Fibroblast of peridontal ligament (primary cell): ENCODE results near the gene TSEN2.
"Not testable (repeated sequence)": the region's sequence is repeated elsewhere in the genome, so short reads cannot be mapped to it uniquely, and the experiment has no call there.

Experiments used
- DNase-seq: peaks from one replicate; pipeline ENCODE4 v3.0.0-alpha.2; 2010; ENCODE audit errors: extremely low read depth

Gene TSEN2

DNA sequence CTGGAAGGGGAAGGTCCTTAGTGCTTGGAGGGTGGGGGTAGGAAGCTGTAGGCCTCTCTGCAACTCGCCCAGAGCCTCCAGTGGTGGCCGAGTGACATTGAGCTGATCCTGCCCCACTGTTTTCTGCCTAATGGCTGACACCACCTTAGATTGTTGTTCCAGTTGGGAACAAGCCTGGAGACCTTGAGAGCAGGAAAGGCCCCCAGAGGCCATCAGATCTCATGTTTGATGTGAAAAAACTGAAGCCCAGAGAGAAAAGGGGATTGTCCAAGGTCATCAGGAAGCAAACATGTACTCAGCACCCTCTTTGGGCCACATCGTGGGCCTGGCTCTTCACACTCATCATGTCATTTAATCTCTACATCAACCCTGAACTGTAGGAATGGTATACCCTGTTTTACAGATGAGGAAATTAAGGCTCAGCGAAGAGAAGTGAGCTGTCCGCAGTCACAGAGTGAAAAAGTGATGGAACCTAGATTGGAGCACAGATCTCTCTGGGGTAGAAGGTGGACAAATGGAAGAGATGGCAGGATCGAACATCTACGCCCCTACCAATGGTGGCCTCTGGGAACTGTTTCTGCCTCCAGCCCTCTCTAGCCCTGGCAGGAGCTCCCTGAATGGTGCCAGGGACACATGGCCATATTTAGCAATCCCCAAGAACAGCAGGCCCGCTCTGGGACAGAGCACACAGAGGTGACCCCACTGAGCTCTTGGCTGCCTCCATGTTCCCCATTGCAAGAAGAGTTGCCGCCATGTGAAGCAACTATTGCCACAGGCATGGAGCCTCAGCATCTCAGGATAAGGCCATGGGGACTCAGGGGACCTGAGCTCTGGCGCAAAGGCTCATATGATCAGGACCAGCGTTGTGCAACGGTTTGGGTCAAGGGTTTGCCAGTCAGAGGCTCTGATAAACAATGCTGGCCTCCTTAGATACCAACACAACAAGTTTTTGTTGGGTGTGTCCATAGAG is 31.6 kb upstream of the TSEN2 start:
- no peak for DNase-seq

DNA sequence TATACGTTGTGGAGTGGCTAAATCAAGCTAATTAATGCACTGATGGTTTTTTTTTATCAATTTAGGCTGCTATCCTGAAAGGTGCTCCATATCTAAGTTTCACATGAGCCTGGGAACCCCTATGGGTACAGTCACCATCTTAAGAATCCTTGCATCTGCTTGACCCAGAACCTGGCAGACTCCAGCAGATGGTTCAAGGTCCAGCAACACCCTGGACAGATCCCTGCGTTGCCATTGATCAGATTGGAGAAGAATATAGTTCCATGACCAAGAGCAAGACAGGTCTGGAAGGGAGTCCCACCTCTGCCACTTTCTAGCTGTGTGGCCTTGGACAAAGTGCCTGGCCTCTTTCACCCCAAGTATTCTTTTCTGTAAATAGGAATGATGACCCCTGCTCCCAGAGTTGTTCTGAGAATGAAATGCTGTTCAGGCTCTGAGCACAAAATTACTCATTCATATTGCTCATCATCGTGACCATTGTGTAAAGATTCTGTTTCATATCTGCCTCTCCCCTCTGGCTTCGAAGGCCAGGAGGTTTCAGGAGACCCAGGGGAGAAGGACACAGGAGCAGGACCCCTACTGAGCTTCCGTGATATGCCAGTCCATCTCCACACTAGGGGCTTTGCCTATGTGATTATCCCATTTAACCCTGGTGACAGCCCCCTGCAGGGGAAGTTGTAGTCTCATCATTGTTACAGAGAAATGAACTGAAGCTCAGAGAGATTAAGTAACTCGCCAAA is 30.0 kb upstream of the TSEN2 start:
- DNase-seq: peak; percentile 35

DNA sequence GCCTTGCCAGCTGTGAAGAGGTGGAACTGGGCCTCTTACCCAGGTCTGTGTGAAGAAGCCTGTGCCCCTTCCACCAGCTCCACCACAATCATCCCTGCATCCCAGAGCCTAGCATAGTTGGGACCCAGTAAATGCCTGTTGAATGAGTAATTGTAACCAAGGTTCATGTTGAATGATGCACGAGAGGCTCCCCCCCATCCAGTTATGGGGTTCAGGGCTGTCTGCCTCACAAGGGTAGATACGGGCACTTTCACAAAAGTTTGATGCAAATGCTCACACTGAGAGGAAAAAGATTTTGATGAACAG is 29.5 kb upstream of the TSEN2 start:
- no peak for DNase-seq

DNA sequence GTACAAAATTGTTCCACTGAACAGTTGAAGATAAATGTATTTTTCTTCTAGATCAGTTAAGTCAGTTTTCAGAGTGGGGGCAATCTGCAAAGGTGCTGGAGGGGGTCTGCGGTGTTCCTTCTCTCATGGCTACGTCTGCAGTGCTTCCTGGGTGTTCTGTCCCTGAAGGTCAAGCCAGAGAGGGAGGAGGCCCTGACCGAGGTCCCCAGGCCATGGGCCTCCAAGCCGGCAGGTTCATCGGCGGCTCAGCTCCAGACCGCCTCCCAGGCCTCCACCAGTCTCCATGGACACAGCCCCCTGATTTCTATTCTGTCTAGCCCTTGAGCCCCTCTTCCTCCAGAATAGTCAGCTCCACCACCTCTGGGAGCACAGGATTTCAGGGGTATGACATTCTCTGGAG is 28.5 kb upstream of the TSEN2 start:
- no peak for DNase-seq

DNA sequence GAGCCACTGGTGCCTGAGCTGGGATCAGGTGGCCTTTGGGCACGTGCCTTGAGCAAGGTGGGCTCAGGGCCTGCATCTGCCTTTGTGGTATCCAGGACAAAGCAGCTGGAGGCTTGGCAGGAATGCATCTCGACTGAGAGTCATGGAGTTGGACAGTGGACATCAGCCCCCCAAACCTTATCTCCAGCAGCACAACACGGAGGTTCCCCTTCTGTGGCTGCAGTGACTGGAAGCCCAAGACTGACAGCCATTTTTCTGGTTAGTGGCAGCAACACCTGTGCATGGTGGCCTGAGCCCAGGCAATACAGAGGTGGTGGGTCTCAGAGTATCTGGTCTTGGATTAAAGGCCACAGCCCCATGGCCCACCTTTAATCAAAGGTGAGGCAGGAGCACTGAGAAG is 27.8 kb upstream of the TSEN2 start:
- DNase-seq: no peak

DNA sequence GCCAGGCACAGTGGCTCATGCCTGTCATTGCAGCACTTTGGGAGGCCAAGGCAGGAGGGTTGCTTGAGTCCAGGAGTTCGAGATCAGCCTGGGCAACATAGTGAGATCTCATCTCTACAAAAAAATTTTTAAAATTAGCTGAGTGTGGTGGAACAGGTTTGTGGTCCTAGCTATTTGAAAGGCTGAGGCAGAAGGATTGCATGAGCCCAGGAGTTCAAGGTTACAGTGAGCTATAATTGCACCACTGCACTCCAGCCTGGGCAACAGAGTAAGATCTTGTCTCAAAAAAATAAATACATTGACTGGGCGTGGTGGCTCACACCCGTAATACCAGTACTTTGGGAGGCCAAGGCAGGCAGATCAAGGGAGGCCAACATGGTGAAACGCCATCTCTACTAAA is 26.9 kb upstream of the TSEN2 start:
- DNase-seq: not testable (repeated sequence)

DNA sequence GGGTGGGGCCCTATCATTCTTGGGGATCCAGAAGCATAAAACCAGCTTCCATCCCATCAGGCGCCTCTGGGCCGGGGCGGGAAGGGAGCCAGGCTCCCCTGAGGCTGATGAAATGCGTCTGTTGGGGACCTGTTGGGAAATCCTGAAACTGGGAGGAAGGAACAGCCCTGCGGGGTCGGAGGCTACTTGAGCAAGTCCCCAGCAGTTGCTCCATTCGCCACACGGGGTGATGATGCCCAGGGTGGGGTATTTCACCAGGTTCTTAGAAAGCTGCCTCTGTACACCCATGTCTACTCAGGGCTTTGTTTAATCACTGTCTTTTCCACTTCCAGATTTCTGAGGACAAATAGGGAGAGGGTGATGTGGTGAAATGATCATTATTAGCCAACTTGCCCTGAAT is 25.4 kb upstream of the TSEN2 start:
- DNase-seq: no peak

DNA sequence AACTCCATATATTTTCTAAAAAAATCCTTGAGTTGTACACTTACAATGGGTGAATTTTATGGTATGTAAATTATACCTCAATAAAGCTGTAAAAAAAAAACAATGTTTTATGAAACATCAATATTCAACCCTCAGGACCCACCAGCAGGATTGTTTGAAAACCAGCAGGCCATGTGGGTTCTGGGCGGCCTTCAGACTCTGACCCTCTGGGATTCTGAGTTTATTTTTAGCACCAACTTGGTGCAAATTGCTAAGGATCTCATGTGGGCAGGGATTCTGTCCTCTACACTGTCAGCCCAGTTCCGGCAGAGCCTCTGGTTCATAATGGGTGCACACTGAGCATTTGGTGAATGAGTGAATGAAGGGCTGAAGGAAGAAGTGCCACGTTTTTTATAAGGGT is 24.2 kb upstream of the TSEN2 start:
- no peak for DNase-seq

DNA sequence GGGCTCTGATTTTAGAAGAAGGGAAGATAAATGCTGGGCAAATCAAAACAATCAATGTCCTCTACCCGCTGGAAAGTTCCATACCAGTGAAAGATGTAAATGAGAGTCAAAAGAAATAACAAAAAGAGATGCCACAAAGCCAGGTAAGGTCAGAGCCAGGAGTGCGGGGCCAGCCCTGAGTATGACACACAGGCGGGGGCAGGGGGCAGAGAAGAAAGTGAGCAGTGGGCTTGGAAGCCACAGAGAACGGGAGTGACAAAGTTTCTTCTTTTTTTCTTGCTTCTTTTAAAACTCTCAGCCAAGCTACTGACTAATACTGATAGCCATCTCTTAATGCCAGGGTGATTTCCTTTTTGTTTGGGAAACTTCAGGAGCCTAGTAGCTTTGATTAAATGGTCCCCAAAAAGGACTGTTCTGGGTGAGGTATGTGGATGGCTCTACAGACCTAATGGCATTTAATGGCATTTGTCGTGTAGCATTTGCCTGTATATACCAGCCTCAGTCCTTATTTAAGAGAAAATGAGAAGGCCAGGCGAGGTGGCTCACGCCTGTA is 23.1 kb upstream of the TSEN2 start:
- DNase-seq: no peak

DNA sequence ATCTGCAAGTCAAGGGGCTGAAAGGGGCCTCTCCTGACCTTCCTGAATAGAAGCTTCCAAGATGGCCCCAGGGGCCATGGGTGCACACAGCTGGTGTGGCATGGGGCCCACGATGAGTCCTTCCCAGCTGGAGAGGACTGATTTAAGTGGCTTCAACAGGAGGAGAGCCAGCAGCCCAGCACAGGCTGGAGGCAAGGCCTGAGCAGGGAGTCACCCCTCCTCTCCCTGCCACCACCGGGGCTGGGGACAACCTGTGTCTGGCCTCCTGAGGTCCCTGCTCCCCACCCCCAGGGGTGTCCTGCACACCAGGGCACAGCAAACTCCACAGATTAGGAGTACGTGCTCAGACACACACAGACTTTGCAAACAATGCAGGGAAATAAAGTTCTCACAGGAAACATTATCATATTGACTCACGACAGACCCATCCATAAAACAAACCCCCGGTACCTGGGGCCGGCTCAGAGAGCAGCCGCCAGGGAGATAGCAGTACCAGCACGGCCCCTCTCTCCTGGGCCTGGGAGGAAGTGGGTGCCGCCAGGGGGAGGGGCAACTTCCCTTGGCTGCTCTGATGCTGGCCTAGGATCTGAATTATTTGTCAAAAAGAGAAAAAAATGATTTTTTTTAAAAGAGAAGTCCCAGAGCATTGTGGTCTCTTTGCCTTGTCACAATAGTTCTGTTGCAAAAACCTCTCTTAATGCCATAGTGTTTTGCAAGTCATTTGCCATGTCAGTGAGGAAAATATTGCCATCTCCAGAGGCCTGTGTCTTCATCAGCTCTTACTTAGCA is 21.9 kb upstream of the TSEN2 start:
- no peak for DNase-seq

DNA sequence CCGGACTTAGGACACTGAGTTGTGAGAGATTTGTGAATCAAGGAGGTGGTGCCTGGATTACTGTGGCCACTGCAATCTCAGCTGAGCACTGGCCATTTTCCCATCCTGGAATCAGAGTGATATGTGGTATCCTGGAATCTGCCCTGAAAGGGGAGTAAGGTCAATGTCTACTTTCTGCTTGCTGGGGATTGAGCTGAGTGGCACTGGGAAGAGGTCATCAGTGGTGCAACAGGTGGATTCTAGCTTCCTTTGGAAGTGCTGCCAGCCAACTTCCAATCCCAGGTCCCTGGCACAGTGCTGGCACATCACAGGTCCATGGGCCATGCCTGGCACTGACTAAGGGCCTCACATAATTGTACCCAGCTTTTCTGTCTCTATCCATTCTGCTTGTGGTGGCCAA is 20.6 kb upstream of the TSEN2 start:
- no peak for DNase-seq

DNA sequence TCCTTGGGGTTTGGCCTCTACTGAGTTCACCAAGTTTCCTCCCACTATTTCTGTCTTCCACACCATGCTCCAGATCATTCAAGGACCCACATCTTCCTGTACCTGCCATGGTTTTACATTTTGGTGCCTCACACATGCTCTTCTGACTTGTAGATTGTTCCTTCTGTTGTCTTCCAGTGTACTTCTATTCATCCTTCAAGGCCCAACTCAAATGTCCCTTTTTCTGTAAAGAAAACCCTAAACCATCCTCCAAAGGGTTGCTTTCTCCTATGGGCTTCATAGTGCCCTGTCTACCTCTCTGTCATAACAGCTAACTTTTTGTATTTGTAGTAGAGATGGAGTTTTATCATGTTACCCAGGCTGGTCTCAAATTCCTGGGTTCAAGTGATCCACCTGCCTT is 20.1 kb upstream of the TSEN2 start:
- no peak for DNase-seq

DNA sequence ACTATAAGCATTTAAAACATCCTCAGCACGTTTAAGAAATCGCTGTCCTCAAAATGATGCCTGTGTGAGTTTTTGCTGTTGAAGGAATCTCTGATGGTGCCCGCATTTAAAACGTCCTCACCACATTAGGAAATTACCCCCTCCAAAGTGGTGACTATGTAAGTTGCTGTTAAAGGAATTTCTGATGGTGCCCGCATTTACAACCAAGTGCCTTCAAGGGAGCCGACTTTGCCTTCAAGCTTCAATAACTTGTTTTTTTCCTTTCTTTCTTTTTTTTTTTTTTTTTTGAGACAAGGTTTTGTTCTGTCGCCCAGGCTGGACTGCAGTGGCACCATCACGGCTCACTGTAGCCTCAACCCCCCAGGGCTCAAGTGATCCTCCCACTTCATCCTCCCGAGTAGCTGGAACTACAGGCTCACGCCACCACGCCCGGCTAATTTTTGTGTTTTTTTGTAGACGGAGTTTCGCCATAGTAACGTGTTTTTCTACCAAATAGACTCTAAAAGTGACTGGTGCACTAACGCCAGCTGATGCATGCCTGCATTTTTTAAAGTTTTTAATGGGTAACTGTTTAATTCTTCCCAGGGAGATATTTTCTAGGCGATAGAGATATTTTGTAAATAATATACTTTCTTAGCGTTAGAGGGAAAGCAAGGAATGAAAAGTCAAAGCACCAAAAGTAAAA is 19.0 kb upstream of the TSEN2 start:
- DNase-seq: no peak

DNA sequence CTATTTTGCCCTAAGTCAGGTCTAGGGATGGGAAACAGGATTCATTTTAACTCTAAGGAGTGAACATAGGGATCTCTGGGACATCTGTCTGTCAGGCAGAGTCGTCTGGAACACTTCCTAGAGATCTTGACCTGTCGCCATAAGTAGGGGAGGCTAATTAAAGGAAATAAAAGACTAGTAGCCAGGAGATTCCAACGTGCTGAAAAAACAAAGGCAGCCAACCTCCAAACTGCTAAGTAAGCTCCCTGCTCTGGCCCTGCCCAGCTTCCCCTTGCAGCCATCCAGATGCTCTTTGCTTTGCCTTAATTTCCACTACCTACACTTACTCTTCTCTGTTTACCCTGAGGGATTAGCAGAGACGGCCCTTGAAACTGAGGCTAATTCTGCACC is 18.4 kb upstream of the TSEN2 start:
- DNase-seq: no peak

DNA sequence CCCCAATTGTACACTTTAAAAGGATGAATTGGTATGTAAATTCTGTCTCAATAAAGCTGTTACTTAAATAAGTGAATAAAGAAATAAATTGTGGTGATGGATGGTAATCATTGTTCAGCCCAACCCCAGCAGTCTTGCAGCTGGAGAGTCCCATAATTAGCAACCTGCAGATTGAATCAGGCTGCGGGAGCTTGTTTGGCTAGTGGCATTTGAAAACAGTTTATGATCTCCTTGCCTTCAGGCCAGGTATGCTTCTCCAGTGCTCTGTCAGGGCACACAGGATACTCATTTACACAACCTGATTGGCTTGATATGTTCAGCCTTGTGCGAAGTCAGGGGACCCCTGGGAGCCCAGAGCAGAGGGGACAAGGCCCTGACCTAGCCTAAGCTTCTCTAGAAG is 16.5 kb upstream of the TSEN2 start:
- DNase-seq: no peak

DNA sequence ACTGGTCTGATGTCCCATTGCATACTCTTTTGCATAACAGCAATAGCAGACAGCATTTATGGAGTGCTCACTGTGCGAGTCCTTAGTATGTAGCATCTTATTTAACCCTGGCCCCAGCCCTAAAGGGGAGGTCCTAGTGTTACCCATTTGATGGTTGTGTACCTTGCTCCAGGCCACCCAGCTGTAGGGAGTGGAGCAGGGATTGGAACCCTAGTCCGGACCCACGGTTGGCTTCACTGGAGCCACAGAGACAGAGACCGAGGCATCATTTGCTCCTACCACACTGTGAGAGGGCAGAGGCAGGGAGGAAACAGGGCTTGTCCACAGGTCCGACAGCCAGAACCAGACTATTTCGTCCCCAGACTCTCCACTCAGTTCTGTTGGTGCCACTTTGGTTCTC is 16.0 kb upstream of the TSEN2 start:
- DNase-seq: no peak

DNA sequence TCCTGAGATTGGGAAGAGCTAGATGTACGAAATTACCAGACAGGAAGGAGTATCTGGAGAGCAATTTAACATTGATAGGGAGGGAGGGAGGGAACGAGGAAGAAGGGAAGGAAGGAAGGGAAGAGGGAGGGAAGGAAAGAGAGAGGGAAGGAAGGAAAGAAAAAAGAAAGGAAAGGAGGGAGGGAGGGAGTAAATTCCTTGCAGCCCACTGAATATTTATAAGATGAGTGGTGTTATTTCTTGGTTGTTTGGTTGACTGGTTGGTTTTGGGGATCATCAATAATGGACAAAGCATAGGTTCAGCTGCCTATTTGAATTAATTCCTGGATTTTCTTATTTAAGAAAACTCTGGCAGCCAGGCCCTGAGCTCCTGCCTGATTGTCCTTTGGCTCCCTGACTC is 15.5 kb upstream of the TSEN2 start:
- no peak for DNase-seq

DNA sequence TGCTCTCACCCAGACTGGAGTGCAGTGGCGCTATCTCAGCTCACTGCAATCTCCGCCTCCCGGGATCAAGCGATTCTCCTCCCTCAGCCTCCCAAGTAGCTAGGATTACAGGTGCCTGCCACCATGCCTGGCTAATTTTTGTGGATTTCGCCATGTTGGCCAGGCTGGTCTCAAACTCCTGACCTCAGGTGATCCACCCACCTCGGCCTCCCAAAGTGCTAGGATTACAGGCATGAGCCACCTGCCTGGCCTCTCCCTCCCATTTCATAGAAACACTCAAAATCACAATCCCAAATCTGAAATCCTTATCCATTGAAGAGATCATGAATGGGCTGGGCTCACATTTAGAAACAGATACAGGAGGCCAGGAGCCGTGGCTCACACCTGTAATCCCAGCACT is 15.1 kb upstream of the TSEN2 start:
- DNase-seq: not testable (repeated sequence)

DNA sequence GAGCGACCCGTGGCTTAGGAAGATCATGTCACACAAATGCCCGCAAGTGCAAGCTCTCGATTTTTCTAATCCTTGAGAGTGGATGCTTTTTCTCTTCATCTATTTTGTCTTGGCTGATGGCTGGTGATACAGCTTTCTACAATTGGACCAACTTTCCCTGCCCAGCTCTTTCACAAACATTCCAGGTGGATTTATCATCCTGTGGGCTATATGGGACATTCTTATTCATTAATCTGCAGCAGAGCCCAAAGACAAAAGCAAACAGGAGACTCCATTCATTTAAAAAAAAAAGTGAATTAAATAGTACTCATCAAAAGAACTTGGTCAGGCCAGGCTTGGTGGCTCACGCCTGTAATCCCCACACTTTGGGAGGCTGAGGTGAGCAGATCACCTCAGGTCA is 14.2 kb upstream of the TSEN2 start:
- peak; percentile 29 for DNase-seq

DNA sequence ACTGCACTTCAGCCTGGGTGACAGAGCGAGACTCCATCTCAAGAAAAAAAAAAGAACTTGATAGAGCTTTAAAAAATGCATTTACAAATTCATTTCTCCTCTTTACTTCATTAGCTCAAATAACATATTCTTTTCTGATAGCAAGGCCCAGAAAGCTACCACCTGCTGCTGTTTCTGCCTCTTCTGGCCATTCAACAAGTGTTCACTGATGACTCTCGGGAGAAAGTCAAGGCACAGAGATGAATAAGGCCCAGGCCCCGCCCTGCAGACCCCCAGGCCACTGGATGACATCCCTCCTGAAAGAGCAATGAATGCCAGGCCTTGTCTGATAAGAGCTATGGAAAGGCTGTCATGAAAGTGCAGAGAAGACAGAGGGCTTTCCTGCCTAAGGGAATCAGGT is 13.6 kb upstream of the TSEN2 start:
- DNase-seq: no peak

DNA sequence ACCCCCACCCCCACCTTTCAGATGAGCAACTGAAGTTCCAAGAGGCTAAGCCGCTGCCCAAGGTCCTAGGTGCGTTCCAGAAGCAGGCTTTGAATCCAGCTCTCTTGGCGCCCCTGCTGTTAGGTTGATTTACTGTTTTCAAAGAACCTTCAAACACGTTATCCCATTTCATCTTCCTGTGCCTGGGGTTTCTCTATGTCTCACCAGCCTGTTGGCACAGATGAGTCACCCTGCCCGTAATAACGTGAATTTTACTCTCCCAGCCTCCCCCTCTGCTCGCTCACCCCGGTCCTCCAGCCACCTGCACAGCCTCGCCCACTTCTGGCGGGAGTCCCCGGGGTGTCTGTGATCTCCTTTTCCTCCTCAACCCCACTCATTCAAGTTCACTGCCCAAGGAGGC is 13.0 kb upstream of the TSEN2 start:
- no peak for DNase-seq
